Stimulated activated CD8-positive, alpha-beta memory T cell treated with anti-CD3 and anti-CD28 coated beads, Interleukin-2, amount 100 ng/mL, for 1 hour (primary cell): ENCODE measurements around the gene SLC35B2.
A peak's percentile ranks its signal among the peaks of the same experiment; 100 is the strongest.

Experiments
- DNase-seq, 2 donors: peaks; one replicate each; pipeline ENCODE4 v3.0.0-alpha.2; 2020; ENCODE audit warnings: low read depth in 2 of 2

The SLC35B2 gene

DNA sequence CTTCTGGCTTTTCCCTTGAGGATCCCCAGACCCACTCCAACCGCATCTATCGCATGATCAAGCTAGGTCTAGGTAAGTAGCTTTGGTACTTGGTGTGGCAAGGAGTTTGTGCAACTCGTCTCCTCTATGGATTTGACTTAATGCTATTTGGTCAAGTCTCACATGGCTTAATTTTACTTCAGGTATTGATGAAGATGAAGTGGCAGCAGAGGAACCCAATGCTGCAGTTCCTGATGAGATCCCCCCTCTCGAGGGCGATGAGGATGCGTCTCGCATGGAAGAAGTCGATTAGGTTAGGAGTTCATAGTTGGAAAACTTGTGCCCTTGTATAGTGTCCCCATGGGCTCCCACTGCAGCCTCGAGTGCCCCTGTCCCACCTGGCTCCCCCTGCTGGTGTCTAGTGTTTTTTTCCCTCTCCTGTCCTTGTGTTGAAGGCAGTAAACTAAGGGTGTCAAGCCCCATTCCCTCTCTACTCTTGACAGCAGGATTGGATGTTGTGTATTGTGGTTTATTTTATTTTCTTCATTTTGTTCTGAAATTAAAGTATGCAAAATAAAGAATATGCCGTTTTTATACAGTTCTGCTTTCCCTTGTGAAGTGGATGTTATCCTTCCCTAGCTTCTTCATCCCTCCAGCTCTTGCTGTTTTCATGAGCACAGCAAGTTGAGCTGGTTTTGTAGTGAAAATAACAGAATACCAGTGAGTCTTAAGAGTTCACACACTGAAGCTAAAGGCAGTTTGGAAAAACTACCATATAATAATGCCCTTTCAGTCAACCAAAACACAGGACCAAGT, 3.8 kb downstream of the SLC35B2 start:
- DNase-seq = no peak

DNA sequence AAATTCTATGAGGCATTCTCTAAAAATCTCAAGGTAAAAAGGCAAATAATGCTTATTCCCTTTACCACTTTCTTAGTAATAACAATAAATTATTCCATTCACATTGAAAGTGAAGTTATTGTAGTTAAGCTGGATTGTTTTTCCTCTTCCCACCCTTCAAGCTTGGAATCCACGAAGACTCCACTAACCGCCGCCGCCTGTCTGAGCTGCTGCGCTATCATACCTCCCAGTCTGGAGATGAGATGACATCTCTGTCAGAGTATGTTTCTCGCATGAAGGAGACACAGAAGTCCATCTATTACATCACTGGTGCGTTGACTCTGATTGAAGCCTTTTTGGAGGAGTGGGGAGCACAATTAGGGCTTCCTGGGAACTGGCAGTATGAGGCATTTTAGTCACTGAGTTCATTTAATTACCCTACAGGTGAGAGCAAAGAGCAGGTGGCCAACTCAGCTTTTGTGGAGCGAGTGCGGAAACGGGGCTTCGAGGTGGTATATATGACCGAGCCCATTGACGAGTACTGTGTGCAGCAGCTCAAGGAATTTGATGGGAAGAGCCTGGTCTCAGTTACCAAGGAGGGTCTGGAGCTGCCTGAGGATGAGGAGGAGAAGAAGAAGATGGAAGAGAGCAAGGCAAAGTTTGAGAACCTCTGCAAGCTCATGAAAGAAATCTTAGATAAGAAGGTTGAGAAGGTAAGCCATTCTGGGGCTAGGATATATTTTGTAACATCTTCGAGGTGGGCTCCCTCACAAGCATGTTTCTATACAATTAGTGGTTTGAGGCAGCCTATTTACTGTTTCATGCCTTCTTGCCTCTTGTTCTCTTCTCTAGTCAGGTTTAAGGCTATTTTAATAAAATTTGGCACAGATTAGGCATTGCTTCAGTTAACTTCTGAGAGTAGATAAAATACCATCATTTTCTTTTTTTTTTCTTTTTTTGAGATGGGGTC, 5.5 kb downstream of the SLC35B2 start:
- DNase-seq = no peak

DNA sequence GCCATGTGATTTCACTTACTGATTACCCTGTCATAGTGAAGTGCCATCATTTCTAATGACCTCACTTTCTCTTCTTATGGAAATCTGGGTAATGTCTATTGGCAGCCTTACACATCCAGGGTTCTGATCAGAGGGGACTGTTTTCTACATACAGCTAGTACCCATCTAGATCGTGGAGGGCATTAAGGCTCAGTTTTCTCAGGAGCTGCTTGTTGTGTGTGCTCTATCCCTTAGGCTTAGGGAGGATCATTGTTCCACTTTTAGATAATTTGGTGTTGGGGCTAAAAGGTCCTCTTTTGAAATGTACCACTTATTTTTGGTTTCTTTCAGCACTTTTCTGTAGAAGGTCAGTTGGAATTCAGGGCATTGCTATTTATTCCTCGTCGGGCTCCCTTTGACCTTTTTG, 6.6 kb downstream of the SLC35B2 start:
- no peak for DNase-seq

DNA sequence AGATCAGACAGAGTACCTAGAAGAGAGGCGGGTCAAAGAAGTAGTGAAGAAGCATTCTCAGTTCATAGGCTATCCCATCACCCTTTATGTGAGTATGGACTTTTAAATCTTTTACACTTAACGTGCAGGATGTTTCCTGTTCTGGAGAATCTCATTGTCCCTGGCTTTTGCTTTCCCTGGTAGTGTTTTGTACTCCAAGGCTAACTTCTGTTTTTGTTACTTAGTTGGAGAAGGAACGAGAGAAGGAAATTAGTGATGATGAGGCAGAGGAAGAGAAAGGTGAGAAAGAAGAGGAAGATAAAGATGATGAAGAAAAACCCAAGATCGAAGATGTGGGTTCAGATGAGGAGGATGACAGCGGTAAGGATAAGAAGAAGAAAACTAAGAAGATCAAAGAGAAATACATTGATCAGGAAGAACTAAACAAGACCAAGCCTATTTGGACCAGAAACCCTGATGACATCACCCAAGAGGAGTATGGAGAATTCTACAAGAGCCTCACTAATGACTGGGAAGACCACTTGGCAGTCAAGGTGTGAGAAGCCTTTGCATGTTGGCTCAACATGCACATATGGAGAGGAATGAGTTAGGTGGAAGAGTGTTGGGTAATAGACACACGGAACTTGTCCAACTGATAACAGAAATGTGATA, 7.1 kb downstream of the SLC35B2 start:
- no peak for DNase-seq

- DNase-seq = no peak
Measured at GRCh38 chr6:44249082-44249748, 8.1 kb downstream of the SLC35B2 start.

DNA sequence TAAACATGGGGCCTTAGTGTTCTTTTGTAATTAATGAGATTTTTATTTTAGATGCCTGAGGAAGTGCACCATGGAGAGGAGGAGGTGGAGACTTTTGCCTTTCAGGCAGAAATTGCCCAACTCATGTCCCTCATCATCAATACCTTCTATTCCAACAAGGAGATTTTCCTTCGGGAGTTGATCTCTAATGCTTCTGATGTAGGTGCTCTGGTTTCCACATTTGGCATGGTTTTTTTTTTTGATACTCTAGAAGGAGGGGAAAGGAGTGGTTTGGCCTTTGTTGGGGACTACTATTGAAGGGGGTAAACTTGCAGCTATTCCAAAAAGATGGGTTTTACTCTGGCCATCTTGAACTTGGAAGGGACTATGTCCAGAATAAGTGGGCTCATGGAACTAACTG, 8.7 kb downstream of the SLC35B2 start:
- no peak for DNase-seq

- peak; percentile 77 to 85 for DNase-seq
Measured at GRCh38 chr6:44247338-44248302, 9.7 kb downstream of the SLC35B2 start.

DNA sequence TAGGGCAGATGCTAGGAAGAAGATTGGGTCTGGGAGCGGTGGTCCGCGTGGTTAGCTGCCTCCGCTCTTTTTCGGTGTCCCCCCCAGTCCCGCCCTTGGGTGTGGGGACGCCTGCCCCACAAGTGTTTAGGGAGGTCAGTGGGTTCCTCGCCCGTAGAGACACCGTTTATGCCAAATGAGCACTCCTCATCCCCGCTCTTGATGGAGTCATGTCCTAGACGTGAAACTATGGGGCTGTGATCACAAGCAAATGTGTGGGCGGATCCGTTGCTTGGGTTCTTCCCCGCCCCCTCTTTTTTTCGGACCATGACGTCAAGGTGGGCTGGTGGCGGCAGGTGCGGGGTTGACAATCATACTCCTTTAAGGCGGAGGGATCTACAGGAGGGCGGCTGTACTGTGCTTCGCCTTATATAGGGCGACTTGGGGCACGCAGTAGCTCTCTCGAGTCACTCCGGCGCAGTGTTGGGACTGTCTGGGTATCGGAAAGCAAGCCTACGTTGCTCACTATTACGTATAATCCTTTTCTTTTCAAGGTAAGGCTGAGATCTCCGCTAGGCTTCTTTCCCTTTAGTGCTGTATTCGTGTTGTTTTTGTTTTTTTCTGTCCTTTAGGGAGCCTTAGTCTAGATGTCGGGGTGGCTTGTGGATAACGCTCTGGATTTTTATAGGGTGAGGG, 10.5 kb downstream of the SLC35B2 start, which contains the start of gene HSP90AB1:
Gene HSP90AB1, plus strand, starts transcription at position 439 of the 675 bp plus-strand sequence. CDS start 1,529 bp downstream, outside the sequence.
- DNase-seq = peak; percentile 84 to 88

- peak; percentile 59 to 71 for DNase-seq
Measured at GRCh38 chr6:44245912-44246662, 11.2 kb downstream of the SLC35B2 start.

GRCh38 chr6:44245391-44245911, 11.9 kb downstream of the SLC35B2 start:
- no peak for DNase-seq

DNA sequence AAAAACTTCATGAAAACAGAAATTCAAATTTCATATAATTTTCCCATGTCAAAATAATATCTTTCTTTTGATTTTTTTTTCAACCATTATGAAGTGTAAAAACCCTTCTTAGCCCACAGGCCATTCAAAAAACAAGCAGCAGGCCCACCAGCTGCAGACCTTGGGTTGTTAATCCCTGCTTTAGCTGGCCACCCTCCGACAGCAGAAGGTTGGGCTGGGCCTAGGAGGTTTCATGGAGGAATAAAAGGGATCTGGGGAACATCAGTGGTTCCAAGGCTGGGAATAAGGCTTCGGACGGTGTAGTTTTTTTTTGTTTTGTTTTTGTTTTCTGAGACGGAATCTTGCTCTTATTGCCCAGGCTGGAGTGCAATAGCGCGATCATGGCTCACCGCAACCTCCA, 14.0 kb downstream of the SLC35B2 start:
- no peak for DNase-seq

- no peak for DNase-seq
Measured at GRCh38 chr6:44238687-44239350, 18.5 kb downstream of the SLC35B2 start.

DNA sequence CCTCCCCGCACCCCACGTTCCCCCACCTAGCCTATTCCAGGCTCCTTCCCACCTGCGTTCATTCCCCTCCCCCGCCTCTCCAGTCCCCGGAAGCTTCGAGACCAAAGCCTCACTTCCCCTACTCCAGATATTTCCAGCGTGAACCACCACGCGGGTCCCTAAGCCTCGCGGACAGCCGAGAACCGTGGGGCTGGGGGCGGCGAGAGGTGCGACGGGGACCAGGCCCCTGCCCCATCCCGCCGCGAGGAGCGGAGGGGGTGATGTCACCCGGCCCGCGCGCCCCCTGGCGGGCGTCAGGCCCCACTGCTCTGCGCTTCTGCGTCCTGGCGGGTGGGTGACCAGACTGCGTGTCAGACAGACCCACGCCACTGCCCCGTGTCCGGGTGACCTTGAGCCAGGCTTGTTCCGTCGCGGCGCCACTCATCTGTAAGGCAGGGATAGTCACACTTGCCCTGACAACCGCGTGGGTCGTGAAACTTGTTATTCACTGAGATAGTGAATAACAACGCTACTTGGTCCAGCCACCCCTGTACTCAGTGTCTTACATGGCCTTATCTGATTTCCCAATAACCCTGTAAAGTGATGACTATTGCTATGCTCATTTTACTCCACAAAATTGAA, 19.4 kb downstream of the SLC35B2 start:
- DNase-seq = peak; percentile 59 to 60

- peak; percentile 34 to 53 for DNase-seq
Measured at GRCh38 chr6:44237021-44237812, 20.1 kb downstream of the SLC35B2 start.

DNA sequence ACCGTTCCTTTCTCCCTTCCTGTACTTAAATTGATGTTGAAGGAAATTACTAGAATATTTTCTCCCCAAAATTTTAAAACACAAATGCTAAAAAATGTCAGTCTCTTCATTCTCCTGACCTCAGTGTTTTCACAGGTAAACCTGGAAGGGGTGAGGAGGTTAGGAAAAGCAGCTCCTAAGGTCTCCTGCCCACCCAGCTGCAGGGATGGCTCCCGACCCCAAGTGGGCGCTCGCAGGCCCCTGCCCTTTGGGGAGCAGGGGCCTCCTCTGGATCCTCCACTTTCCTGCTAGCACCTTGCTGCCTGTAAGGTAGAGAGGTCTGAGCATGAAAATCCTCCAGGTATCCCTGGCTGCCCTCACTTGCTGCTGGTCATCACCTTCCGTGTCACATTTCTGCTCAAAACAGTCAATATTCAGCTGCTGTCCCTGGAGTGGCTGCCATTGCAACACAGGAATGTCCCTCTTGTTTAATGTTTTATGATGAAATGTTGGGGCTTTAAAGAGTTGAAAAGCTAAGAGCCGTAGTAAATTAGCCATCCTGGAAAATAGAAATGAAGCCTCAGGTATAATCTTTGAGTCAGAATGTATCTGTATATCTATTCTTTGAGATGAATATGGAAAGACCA, 21.3 kb downstream of the SLC35B2 start:
- DNase-seq = no peak

GRCh38 chr6:44235269-44235668, 22.1 kb downstream of the SLC35B2 start:
- no peak for DNase-seq
